SIG-M5 treated with dmso at 0.1 percent for 504 hours (cell line): ENCODE measurements around the gene MAVS.
"Not testable (repeated sequence)": the region's sequence is repeated elsewhere in the genome, so short reads cannot be mapped to it uniquely, and the experiment has no call there.

Source experiments
- DNase-seq: peaks from one replicate; lab custom pipeline; 2025; ENCODE audit not compliant: unreplicated experiment; lab: John Stamatoyannopoulos, UW

MAVS gene

GRCh38 chr20:3847429-3847940 is 851 bp downstream of the MAVS start:
- peak; percentile 33 for DNase-seq

DNA sequence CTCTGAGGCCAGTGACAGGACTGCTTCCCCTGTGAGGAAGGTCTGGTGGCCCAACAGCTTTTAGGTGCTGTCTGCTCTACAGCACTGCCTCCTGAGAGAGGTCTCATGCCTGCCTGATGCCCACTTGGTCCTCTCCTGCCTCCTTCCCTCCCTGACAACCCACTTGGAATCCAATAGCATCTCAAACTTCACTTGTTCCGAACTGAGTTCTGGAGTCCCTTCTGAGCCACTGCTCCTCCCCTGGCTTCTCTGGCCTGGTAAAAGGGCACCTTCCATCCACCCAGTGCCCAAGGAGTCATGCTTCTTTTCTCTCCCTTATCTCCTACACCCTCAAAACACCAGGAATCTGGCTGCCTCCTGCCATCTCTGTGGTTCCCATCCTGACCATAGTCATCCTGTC is 1.9 kb downstream of the MAVS start:
- no peak for DNase-seq

DNA sequence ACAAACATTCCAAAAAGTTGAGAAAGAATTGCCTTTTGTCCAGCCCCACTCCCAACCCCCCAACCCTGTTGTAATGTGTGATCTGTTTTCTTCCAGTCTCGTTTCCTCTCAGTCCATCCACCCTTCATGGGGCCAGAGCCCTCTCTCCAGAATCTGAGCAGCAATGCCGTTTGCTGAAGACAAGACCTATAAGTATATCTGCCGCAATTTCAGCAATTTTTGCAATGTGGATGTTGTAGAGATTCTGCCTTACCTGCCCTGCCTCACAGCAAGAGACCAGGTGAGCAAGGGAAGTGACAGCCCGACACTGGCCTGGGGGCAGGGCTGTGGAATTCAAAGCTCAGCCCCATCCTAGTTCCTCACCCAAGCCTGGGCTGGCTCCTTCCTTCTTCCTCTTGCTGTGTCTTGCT is 7.8 kb downstream of the MAVS start:
- peak; percentile 37 for DNase-seq

DNA sequence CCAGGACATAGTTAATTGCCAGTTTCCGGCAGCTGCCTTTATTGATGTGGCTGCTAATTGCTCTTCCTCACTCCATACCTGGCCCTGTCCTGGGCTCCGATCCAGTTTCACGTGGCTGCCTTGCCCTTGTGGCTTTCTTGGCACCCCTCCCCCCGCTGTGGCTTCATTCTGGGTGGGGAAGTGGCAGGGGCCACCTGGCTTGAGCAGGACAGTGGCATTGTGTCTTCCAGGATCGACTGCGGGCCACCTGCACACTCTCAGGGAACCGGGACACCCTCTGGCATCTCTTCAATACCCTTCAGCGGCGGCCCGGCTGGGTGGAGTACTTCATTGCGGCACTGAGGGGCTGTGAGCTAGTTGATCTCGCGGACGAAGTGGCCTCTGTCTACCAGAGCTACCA is 10.8 kb downstream of the MAVS start:
- DNase-seq = no peak

DNA sequence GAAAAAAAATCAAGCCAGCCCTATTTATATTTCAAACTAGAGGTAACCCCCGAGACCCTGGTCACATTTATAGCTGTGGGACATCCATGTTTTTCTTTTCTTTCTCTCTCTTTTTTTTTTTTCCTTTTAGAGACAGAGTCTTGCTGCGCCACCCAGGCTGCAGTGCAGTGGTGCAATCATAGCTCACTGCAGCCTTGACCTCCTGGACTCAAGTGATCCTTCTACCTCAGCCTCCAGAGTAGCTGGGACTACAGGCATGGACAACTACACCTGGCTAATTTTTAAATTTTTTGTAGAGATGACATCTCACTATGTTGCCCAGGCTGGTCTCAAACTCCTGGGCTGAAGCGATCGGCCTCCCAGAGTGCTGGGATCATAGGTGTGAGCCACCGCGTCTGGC is 12.1 kb downstream of the MAVS start:
- no peak for DNase-seq

GRCh38 chr20:3861191-3861590 is 14.6 kb downstream of the MAVS start:
- no peak for DNase-seq

DNA sequence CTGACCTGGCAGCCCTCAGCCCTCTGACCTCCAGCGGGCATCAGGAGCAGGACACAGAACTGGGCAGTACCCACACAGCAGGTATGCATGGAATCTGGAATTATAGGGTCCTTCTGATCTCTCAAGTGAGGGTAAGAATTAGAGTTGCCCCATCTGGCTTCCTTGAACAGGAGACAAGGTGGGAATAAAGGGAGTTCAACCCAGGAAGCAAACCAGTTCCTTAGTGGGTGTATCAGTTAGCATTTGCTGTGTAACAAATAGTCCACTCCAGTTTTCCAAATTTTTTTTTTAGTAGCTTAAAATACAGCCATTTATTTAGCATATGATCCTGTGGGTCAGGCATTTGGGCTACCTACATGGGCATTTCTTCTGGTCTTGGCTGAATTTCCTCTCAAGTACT is 15.7 kb downstream of the MAVS start:
- DNase-seq = no peak

DNA sequence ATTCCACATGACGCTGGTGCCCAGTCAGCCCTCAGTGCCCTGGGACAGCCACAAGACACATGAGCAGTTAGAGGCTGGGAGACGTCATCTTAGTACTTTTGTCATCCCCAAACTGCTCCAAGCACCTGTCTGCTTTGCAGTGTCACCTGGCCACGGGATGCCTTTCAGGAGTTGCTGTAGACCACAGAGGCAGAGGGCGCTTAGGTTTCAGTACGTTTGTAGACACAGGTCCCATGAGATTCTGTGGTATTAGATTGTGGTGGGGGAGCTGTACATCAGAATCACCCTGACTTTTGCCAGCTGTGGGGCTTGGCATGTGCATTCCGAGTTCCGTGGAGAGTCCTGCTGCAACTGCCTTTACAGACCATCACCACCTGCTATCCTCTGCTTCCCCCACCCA is 16.7 kb downstream of the MAVS start:
- DNase-seq = no peak

- DNase-seq = no peak
These were observed 17.9 kb downstream of the MAVS start for GRCh38 chr20:3864518-3864917.

GRCh38 chr20:3865152-3865886 is 18.7 kb downstream of the MAVS start:
- no peak for DNase-seq

- DNase-seq = no peak
These were observed 19.3 kb downstream of the MAVS start for GRCh38 chr20:3865887-3866407.

DNA sequence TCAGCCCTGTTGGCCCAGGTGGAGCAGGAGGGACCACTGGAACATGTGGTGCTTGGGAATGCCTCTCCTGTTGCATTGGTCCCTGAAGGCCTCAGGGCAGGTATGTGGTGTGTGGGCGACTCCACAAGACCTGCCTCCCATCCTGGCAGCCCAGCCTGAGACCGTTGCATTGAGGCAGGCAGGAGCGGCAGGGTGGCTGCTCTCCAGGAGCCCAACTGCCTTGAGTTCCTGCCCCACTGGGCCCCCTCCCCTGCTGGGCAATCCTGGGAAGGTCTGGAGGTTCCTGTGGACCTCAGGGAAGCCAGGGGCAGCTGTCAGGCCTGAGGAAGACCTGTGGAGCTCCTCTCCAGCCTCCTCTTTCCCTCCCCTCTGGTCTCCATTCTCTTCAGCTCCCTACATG is 19.8 kb downstream of the MAVS start:
- no peak for DNase-seq

GRCh38 chr20:3867802-3868201 is 21.2 kb downstream of the MAVS start:
- no peak for DNase-seq

- DNase-seq = no peak
These were observed 23.4 kb downstream of the MAVS start for GRCh38 chr20:3869839-3870634.

DNA sequence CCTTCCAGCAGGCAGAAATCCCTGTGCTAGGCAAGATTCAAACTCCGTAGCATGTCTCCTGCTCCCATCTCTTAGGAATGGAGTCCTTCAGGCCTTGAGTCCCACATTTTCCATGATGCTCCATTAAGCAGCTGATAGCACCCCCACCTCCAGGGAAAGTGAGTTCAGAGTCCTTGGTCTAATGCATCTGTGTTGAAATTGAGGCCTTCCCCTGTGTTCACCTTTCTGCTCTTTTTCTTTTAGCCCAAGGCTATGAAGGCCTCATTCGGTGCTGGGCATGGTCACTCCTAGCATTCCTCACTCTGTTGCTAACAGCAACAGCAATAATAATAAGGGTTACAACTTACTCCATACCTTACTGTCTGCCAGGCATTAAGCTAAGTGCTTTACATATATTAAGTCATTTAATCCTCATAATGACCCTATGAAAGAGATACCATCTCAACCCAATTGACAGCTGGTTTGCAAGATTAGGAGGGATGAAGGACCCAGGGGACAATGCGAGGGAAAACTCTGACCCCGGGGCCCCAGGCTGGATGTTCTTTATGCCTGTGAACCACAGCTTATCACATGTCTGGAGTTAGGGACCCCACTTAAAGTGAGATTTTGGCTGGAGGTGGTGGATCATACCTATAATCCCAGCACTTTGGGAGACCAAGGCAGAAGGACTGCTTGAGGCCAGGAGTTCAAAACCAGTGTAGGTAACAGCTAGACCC is 25.1 kb downstream of the MAVS start:
- DNase-seq = no peak

DNA sequence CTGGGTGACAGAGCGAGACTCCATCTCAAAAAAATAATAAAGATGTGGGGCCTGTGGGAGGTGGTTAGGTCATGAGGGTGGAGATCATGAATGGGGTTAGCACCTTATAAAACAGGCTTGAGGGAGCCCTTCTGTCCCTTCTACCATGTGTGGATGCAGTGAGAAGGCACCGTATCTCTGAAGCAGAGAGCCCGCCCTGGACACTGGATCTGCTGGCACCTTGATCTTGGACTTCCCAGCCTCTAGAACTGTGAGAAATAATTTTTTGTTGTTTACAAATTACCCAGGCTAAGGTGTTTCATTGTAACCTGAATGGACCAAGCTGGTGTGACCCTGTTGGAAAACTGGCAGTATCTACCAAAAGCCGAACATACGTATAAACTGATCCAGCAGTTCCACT is 26.9 kb downstream of the MAVS start:
- no peak for DNase-seq

DNA sequence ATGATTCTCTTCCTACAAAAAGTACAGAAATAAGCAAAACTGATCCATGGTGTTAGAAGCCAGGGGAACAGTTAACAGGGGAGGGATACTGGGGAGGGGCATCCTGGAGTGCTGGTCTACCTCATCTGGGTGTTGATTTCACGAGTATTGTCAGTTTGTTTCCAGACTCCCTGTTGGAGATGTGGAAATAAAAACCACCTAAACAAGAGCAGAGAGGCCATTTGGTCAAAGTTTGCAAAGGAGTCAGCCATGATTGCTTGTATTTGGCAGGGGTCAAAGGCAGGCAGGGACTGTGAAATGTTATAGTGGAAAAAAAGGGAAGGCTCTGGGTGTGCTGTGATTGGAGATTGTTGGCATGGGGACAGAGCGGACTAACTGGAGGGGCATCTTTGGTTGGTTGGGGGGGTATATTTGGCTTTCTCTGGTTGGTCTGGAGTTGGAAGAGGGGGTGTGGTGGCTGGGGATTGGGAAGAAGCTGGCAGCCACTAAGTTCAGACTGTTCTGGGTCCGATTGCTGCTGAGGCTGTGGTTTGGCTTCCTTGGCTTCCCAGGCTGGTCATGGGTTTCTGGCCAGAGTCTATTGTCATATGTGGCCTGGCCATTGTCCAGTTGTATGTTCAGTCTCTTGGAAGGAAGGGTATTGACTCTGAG is 27.7 kb downstream of the MAVS start:
- no peak for DNase-seq

GRCh38 chr20:3875378-3875974 is 28.8 kb downstream of the MAVS start:
- no peak for DNase-seq

DNA sequence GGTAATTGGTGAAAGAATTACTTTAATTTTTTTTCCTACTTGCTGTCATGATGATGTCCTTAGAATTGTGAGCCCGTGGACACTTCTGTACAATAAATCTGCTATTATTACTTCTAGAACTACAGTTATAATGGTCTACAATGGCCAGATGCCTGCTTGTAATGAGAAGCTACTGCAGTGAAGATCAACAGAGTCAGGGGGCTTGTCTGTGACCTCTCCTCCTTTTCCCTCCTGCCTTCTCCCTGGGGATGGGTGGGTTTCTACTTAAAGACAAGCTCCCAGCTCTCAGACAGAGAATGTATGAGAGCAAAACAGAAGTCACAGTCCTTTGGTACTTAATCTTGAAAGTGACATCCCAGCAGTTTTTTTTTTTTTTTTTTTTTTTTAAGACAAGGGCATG is 29.4 kb downstream of the MAVS start:
- no peak for DNase-seq

DNA sequence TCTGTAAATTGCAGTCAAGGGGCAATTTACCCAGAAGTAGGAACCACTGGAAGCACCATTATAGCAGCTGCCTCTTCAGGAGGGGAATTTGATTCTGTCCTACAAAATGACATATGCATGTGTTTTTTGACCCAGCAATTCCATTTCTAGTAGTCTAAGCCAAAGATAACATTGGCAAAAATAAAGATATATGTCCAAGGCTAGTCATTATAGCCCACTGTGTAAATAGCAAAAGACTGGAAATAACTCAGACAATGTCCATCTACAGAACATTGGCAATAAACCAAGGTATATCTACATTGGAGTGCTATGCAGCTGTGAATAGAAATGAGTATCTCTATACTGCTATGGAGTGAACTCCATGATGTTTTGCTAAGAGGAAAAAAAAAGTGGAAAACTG is 30.0 kb downstream of the MAVS start:
- no peak for DNase-seq

DNA sequence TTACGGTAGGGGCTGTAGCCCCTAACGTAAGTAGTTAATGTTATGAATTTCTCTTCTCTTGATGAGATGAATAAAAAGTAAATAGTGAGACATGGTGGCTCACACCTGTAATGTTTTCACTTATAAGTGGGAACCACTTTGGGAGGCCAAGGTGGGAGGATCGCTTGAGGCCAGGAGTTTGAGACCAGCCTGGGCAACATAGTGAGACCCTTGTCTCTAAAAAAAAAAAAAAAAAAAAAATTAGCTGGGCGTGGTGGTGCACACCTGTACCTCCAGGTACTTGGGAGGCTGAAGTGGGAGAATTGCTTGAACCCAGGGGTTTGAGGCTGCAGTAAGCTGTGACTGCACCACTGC is 32.3 kb downstream of the MAVS start:
- not testable (repeated sequence) for DNase-seq
